ENCODE results near the gene ARHGAP42. TPM values are rescaled to one million over a fixed set of nuclear protein-coding genes. Genes with fewer than 3 reads are reported as not detected.

The ARHGAP42 gene
- total RNA-seq, 1 experiment from 2014 or later, result 39.1 TPM

- H4K5ac ChIP-seq (ENCODE audit: insufficient read length, low read depth, low read length), result no peak overlapping the region
- H3K56ac ChIP-seq (ENCODE audit: insufficient read length, low read depth, low read length), result no peak overlapping the region
- H3K14ac ChIP-seq (ENCODE audit: insufficient read depth, low read length), result no peak overlapping the region
- H3K18ac ChIP-seq (ENCODE audit: insufficient read length, low read depth, low read length), result no peak overlapping the region
- no peak overlapping the region for H3K4ac ChIP-seq (ENCODE audit: low read depth, low read length)
- no peaks in the 10 kb centered on the region; a peak in 1 of 5 replicates for H3K9me3 Mint-ChIP-seq
- peaks cover 22 to 33% of the 10 kb centered on the region in 2 experiments for H3K4me1 Mint-ChIP-seq
- H2BK20ac ChIP-seq (ENCODE audit: low read depth, low read length, poor library complexity, severe bottlenecking), result no peak overlapping the region
- no peak for DNase-seq
- no peak overlapping the region for H3K4me3 Mint-ChIP-seq
- no peak overlapping the region for H2AK5ac ChIP-seq (ENCODE audit: insufficient read length, low read length)
- H2BK5ac ChIP-seq (ENCODE audit: insufficient read length, low read length), result no peak overlapping the region
- H3K4me2 ChIP-seq (ENCODE audit: insufficient read depth, insufficient read length, low read length), result no peak overlapping the region
- peaks cover 1% of the 10 kb centered on the region; the same call in 1 of the 2 replicates for H3K27me3 Mint-ChIP-seq (ENCODE audit: low read depth)
- no peak overlapping the region for H4K8ac ChIP-seq (replicated peaks; ENCODE audit: insufficient read length, low read depth, low read length)
- H2BK12ac ChIP-seq (ENCODE audit: insufficient read length, low read depth, low read length), result no peak overlapping the region
- no peaks in the 10 kb centered on the region for H3K23me2 ChIP-seq (ENCODE audit: insufficient read length, low read depth, low read length, poor library complexity, severe bottlenecking)
- TF ChIP-seq CTCF (conservative IDR thresholded peaks at IDR 0.05), result no peak
- no peak overlapping the region for H3K27ac ChIP-seq (ENCODE audit: insufficient read length, low read depth, low read length)
- peaks cover 3% of the 10 kb centered on the region; the same call in 1 of the 2 replicates for H3K4me1 ChIP-seq (ENCODE audit: insufficient read depth, low read length)
- peaks cover 0 to 4% (median 2%) of the 10 kb centered on the region in 3 experiments; a peak in 5 of 7 replicates for H3K36me3 Mint-ChIP-seq (ENCODE audit: insufficient read depth in 1 of 3, low read depth in 3 of 3)
- no peaks in the 10 kb centered on the region for H3K9me3 ChIP-seq (ENCODE audit: control insufficient read depth, low read depth, low read length)
- H3K79me2 ChIP-seq (ENCODE audit: insufficient read depth, low read length), result 0 out of 2 replicates have a peak, but pooled peaks cover 1% of the 10 kb centered on the region
- no peak overlapping the region for H3T11ph ChIP-seq (ENCODE audit: low read length)
- H4K20me1 ChIP-seq (ENCODE audit: control insufficient read depth, insufficient read depth, insufficient read length), result no peaks in the 10 kb centered on the region
- H3K27me3 ChIP-seq (ENCODE audit: insufficient read depth, low read length), result no peaks in the 10 kb centered on the region
- H2BK120ac ChIP-seq (ENCODE audit: low read depth, low read length, poor library complexity, severe bottlenecking), result no peak overlapping the region
- no peak overlapping the region for H2AFZ ChIP-seq (ENCODE audit: low read length)
- WGBS (ENCODE audit: extremely low coverage, insufficient read length, low lambda C conversion rate), result no CpG with 5 or more reads among the region's 2 CpGs
- H3K27ac Mint-ChIP-seq, result no peak overlapping the region
- no peak overlapping the region for H3K23ac ChIP-seq (ENCODE audit: insufficient read length, low read depth, low read length)
- no peak overlapping the region for H4K91ac ChIP-seq (ENCODE audit: insufficient read length, low read depth, low read length)
- no peaks in the 10 kb centered on the region for H3K79me1 ChIP-seq (ENCODE audit: insufficient read depth, low read depth, low read length, poor library complexity, severe bottlenecking)
- no peak overlapping the region for H2BK15ac ChIP-seq (ENCODE audit: low read depth, low read length)
- no peak overlapping the region for H3K9ac ChIP-seq (ENCODE audit: extremely low read depth, insufficient read length, low read length)
Measured at GRCh38 chr11:100810146-100810545, 123.1 kb downstream of the ARHGAP42 start.

All from H9 (cell line).